Measurements from ENCODE around the gene SHTN1.

SHTN1 gene

DNA sequence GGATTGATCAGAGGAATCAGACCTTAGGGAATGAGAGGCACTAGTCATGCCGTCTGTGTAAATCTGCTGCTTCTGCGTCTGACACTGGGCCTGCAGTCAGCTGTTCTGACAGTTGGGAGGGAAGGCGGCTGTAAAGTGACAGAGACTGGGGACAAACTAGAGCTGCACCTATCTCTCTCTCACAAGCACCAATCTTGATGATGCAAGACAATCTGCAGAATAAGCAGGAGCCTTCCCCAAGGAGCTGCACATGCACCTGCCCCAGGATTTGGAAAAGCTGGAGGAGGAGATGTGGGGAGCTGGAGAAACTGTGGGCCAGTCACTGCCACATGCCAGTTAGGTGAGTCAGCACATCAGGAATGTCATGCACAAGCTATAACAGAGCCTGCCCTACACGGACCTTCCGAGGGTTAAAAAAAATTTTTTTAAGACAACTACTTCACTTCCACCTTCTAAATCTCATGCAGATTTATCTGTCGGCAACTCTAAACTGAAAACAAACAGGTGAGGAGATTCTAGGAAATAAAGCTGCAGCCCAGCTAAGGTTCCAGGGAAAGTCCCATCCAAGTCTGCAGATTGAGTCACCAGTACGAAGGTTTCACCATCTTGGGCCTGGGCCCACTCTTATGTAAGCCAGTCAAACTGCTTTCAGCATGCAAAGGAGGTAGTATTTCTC is 116.5 kb downstream of the SHTN1 start:
- TF ChIP-seq, protein P1, sequence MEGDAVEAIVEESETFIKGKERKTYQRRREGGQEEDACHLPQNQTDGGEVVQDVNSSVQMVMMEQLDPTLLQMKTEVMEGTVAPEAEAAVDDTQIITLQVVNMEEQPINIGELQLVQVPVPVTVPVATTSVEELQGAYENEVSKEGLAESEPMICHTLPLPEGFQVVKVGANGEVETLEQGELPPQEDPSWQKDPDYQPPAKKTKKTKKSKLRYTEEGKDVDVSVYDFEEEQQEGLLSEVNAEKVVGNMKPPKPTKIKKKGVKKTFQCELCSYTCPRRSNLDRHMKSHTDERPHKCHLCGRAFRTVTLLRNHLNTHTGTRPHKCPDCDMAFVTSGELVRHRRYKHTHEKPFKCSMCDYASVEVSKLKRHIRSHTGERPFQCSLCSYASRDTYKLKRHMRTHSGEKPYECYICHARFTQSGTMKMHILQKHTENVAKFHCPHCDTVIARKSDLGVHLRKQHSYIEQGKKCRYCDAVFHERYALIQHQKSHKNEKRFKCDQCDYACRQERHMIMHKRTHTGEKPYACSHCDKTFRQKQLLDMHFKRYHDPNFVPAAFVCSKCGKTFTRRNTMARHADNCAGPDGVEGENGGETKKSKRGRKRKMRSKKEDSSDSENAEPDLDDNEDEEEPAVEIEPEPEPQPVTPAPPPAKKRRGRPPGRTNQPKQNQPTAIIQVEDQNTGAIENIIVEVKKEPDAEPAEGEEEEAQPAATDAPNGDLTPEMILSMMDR (IDR thresholded peaks at IDR 0.05; ENCODE audit: low read depth, low read length) = no peak
- no peak overlapping the region for H3K4me3 ChIP-seq (ENCODE audit: low read depth, low read length)

DNA sequence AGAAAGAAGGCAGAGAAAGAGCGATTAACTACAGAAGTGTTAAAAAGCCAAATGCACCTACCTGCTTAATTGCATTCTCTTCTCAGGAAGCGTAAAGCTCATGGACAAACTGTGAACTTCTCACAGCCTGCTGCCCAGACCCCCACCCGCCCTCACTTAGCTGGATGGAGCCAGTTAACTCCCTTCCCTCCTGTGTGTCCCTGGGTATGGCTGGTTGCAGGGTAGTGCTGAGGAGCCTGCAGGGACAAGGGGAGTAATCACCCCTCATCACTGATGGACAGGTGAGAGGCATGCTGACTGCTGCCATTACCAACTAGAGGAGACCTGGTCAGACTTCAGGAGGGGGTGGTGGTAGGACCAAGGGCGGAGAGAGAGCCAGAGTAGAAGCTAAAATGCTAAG is 118.2 kb downstream of the SHTN1 start:
- TF ChIP-seq, protein P1 (IDR thresholded peaks at IDR 0.05; ENCODE audit: low read depth, low read length) = no peak

DNA sequence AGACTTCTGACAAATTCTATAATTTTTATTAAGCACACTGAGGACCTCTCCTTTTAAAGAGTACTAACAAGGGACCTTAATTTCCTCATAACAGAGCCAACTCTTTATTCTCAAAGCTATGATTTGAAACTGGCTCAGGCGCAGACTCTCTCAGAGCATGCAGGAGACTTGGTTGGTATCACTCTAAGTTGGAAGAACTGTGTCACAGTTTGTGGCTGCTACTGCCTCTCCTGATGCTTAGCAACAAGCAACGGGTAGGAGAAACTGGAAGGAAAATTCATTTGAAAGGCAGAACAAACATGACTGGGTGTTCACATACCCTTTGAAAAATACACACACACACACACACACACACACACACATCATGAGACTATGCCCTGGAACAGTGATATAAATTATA is 122.3 kb downstream of the SHTN1 start:
- H3K4me3 ChIP-seq (ENCODE audit: low read depth, low read length) = no peak overlapping the region
- TF ChIP-seq, protein P1 (IDR thresholded peaks at IDR 0.05; ENCODE audit: low read depth, low read length) = no peak

More for the DNA sequence above, 118.2 kb downstream of the SHTN1 start:
- H3K4me3 ChIP-seq (ENCODE audit: low read depth, low read length) = no peak overlapping the region

GRCh38 chr10:116880716-116881482 is 124.1 kb downstream of the SHTN1 start:
- TF ChIP-seq, protein P1 (IDR thresholded peaks at IDR 0.05; ENCODE audit: low read depth, low read length) = no peak
- no peak overlapping the region for H3K4me3 ChIP-seq (ENCODE audit: low read depth, low read length)

GRCh38 chr10:116879817-116880216 is 125.2 kb downstream of the SHTN1 start:
- H3K4me3 ChIP-seq (ENCODE audit: low read depth, low read length) = no peak overlapping the region
- TF ChIP-seq, protein P1 (IDR thresholded peaks at IDR 0.05; ENCODE audit: low read depth, low read length) = no peak

- TF ChIP-seq, protein P1 (IDR thresholded peaks at IDR 0.05; ENCODE audit: low read depth, low read length) = no peak
- H3K4me3 ChIP-seq (ENCODE audit: low read depth, low read length) = no peak overlapping the region
Measured at GRCh38 chr10:116878123-116878522, 126.9 kb downstream of the SHTN1 start.

DNA sequence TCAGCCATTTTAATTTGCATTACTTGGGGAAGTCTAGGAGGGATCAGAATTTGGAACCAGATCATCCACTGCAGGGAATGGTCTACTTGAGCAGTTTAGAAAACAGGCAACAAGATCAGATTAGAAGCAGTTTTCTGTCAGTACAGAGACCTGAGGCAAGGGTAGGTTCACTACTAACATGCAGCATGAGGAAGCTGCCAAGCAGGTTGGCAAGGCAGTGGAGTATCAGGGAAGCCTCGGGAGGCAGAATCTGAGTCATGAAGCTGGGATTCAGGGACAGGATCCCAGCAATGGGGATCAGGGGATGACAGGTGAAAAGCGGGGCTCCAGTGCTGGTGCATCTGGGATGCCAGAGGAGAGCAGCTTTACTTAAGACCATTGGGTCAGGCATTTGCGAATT is 127.6 kb downstream of the SHTN1 start:
- H3K4me3 ChIP-seq (ENCODE audit: low read depth, low read length) = no peak overlapping the region
- TF ChIP-seq, protein P1 (IDR thresholded peaks at IDR 0.05; ENCODE audit: low read depth, low read length) = no peak
